Mucosa of descending colon (tissue), 3 donors: ENCODE measurements around the gene ABCB4. TPM values are rescaled to one million over a fixed set of nuclear protein-coding genes. Genes with fewer than 3 reads are reported as not detected.

ENCODE experiments used
- ATAC-seq: fragments of 200-7000 bp; cut with Tn5 transposase; one replicate; pipeline ENCODE4 v1.9.1; 2020; ENCODE audit warnings: mild to moderate bottlenecking, moderate library complexity
- DNase-seq, 3 donors: peaks; one replicate each; pipeline ENCODE4 v3.0.0-alpha.2; 2020
- H3K36me3 ChIP-seq: fragments of 200-600 bp; one replicate; pipeline ENCODE4 v1.8.0; 2021; ENCODE audit warnings: low read depth, mild to moderate bottlenecking
- H3K4me1 ChIP-seq: fragments of 200-600 bp; one replicate; pipeline ENCODE4 v1.8.0; 2021; ENCODE audit warnings: low read depth, mild to moderate bottlenecking
- H3K4me3 ChIP-seq: fragments of 200-600 bp; one replicate; pipeline ENCODE4 v1.8.0; 2021; ENCODE audit warnings: mild to moderate bottlenecking
- H3K9me3 ChIP-seq: fragments of 200-600 bp; one replicate; pipeline ENCODE4 v1.8.0; 2021; ENCODE audit warnings: mild to moderate bottlenecking
- CTCF ChIP-seq: fragments of 200-600 bp; IDR thresholded peaks from one replicate; pipeline ENCODE4 v1.8.0; 2022; ENCODE audit warnings: antibody characterized with exemption, mild to moderate bottlenecking
- intact Hi-C, 2 donors: fragments of 100-400 bp; cut with DNase I in 1 of 2; cut with micrococcal nuclease in 1 of 2; formaldehyde crosslinking; loops; one replicate each; pipeline versions ENCODE4 v1.11.0 to v1.11.1; 2022; cut with DNase I, micrococcal nuclease
- total RNA-seq, 3 donors: library from RNA; stranded (reverse); fragmentation: NEBNext Ultra II Directional in 2 of 3; extraction: Animal tissue kit (Norgen Biotek cat#: 25700) in 2 of 3; gene quantifications; one replicate each; pipeline versions ENCODE4 v1.2.1 to v1.2.4, GENCODE V29; 2021 to 2023
- donor health status: DM: no; HTN: no; CAD: no; lungs with moderate emphysema.
- donor health status: DM: no; HTN: no; CAD: no.
- donor health status: DM: no; HTN: yes; CAD: no.

ABCB4 gene
- total RNA-seq, 3 donors from 2014 or later: 0.65 to 1.4 (median 1.2) TPM

- no peak for TF ChIP-seq CTCF
These were observed 19.0 kb upstream of the ABCB4 start for GRCh38 chr7:87494454-87494853.

GRCh38 chr7:87483131-87483530, 7.7 kb upstream of the ABCB4 start:
- H3K4me1 ChIP-seq: no peaks in the 10 kb centered on the region
- no peak overlapping the region for H3K4me3 ChIP-seq
- no peak for DNase-seq
- no peaks in the 10 kb centered on the region for H3K9me3 ChIP-seq
- H3K36me3 ChIP-seq: no peaks in the 10 kb centered on the region
- no peak for TF ChIP-seq CTCF
- intact Hi-C loops: no loop called here
- ATAC-seq: no peak

More at GRCh38 chr7:87494454-87494853, 19.0 kb upstream of the ABCB4 start:
- intact Hi-C loops: no loop called here
- H3K36me3 ChIP-seq: no peaks in the 10 kb centered on the region
- DNase-seq (no peak), ATAC-seq (no peak)
- no peaks in the 10 kb centered on the region for H3K9me3 ChIP-seq
- no peaks in the 10 kb centered on the region for H3K4me1 ChIP-seq
- no peak overlapping the region for H3K4me3 ChIP-seq

- DNase-seq (no peak), ATAC-seq (no peak)
- intact Hi-C loops: no loop called here
- H3K4me1 ChIP-seq: no peaks in the 10 kb centered on the region
- no peaks in the 10 kb centered on the region for H3K9me3 ChIP-seq
- H3K4me3 ChIP-seq: no peak overlapping the region
- no peaks in the 10 kb centered on the region for H3K36me3 ChIP-seq
- no peak for TF ChIP-seq CTCF
These were observed 6.6 kb upstream of the ABCB4 start for GRCh38 chr7:87482115-87482514.

- TF ChIP-seq CTCF: no peak
- Histone ChIP-seq H3K36me3 (no peaks in the 10 kb centered on the region), H3K4me1 (peaks cover 1% of the 10 kb centered on the region), H3K4me3 (no peak overlapping the region), H3K9me3 (no peaks in the 10 kb centered on the region)
- DNase-seq (no peak), ATAC-seq (no peak)
- intact Hi-C loops: no loop called here
These were observed 4.9 kb upstream of the ABCB4 start for GRCh38 chr7:87480386-87480785.

GRCh38 chr7:87479951-87480350, 4.5 kb upstream of the ABCB4 start:
- no peak for TF ChIP-seq CTCF
- intact Hi-C loops: no loop called here
- H3K9me3 ChIP-seq: no peaks in the 10 kb centered on the region

GRCh38 chr7:87476179-87476557, 688 bp upstream of the ABCB4 start:
- no peaks in the 10 kb centered on the region for H3K9me3 ChIP-seq
- no peak for TF ChIP-seq CTCF
- intact Hi-C loops: no loop called here
- no peak overlapping the region for H3K4me3 ChIP-seq
- ATAC-seq (no peak), DNase-seq (no peak)
- peaks cover 5% of the 10 kb centered on the region for H3K4me1 ChIP-seq
- no peaks in the 10 kb centered on the region for H3K36me3 ChIP-seq

More at GRCh38 chr7:87479951-87480350, 4.5 kb upstream of the ABCB4 start:
- Histone ChIP-seq H3K36me3 (no peaks in the 10 kb centered on the region), H3K4me1 (peaks cover 5% of the 10 kb centered on the region), H3K4me3 (no peak overlapping the region)
- ATAC-seq (no peak), DNase-seq (no peak)
